ENCODE measurements around the gene PEX1. TPM values are rescaled to one million over a fixed set of nuclear protein-coding genes. Genes with fewer than 3 reads are reported as not detected.
"Not testable (repeated sequence)": the region's sequence is repeated elsewhere in the genome, so short reads cannot be mapped to it uniquely, and the experiment has no call there.

The PEX1 gene
- total RNA-seq: 10 to 100 TPM; 16.1 to 18.9 TPM

GRCh38 chr7:92528188-92528957 is at the start of gene PEX1, which contains the start of gene RBM48:
Gene PEX1, minus strand, starts transcription at chr7:92528520. Its CDS starts 85 bp downstream, at chr7:92528435.
Gene RBM48, plus strand, starts transcription at chr7:92528795. Its CDS starts 19 bp downstream, at chr7:92528814.
- ChIA-PET POLR2A (interaction anchor here (0.7 to 1.0 kb wide), 3 partner anchors 16 to 62 kb away, joined by 3 to 5 read pairs (median 3); partner anchors contain the start of gene FAM133B), CTCF (interaction anchor here (0.6 to 3.6 kb wide), 15 partner anchors 8 to 519 kb away, joined by 3 to 15 read pairs (median 4); partner anchors contain the start of gene GATAD1)
- Mint-ChIP-seq H3K27me3 (no peaks in the 10 kb centered on the region), H3K9me3 (no peaks in the 10 kb centered on the region), H3K4me3 (peak within 1 kb of the TSS; percentile 80), H3K27ac (peak within 1 kb of the TSS; percentile 94), H3K36me3 (ENCODE audit: low read depth) (peaks cover 26% of the 10 kb centered on the region), H3K4me1 (peaks cover 34% of the 10 kb centered on the region)
- DNase-seq: peak; percentile 97

GRCh38 chr7:92576296-92576695 is 48.0 kb upstream of the PEX1 start:
- Mint-ChIP-seq H3K9me3 (peaks cover 3% of the 10 kb centered on the region), H3K4me1 (peaks cover 5% of the 10 kb centered on the region), H3K4me3 (no peak overlapping the region), H3K36me3 (ENCODE audit: low read depth) (peaks cover 58% of the 10 kb centered on the region), H3K27ac (no peak overlapping the region), H3K27me3 (no peaks in the 10 kb centered on the region)
- CTCF ChIA-PET: interaction anchor here (1.0 to 1.2 kb wide), 2 partner anchors 9 to 20 kb away, joined by 3 read pairs; no protein-coding TSS in a partner anchor
- DNase-seq: no peak
- POLR2A ChIA-PET: no interaction called here

- H3K4me3 Mint-ChIP-seq: no peak overlapping the region
- no peak overlapping the region for H3K27ac Mint-ChIP-seq
- ChIA-PET POLR2A (no interaction called here), CTCF (interaction anchor here (0.9 kb wide), 1 partner anchor 9 kb away, joined by 6 read pairs; no protein-coding TSS in a partner anchor)
- peaks cover 36% of the 10 kb centered on the region for H3K36me3 Mint-ChIP-seq (ENCODE audit: low read depth)
- no peaks in the 10 kb centered on the region for H3K27me3 Mint-ChIP-seq
- H3K9me3 Mint-ChIP-seq: peaks cover under 1% of the 10 kb centered on the region
- DNase-seq: no peak
- peaks cover 2% of the 10 kb centered on the region for H3K4me1 Mint-ChIP-seq
Observed at GRCh38 chr7:92569137-92569536, 40.8 kb upstream of the PEX1 start.

GRCh38 chr7:92567460-92567859 is 39.1 kb upstream of the PEX1 start:
- POLR2A ChIA-PET: no interaction called here

GRCh38 chr7:92563345-92563744 is 35.0 kb upstream of the PEX1 start:
- Mint-ChIP-seq H3K4me1 (no peaks in the 10 kb centered on the region), H3K36me3 (ENCODE audit: low read depth) (peaks cover 38% of the 10 kb centered on the region), H3K27me3 (no peaks in the 10 kb centered on the region), H3K4me3 (no peak overlapping the region), H3K27ac (no peak overlapping the region), H3K9me3 (no peaks in the 10 kb centered on the region)
- POLR2A ChIA-PET: interaction anchor here (0.5 kb wide), 1 partner anchor 27 kb away, joined by 3 read pairs; the partner anchor contains the start of gene FAM133B
- DNase-seq: no peak
- CTCF ChIA-PET: interaction anchor here (0.5 to 4.1 kb wide), 6 partner anchors 9 to 46 kb away, joined by 3 to 15 read pairs (median 4); partner anchors contain the start of genes PEX1 and RBM48

More at GRCh38 chr7:92567460-92567859, 39.1 kb upstream of the PEX1 start:
- Mint-ChIP-seq H3K36me3 (ENCODE audit: low read depth) (peaks cover 39% of the 10 kb centered on the region), H3K9me3 (no peaks in the 10 kb centered on the region), H3K4me3 (no peak overlapping the region), H3K27ac (no peak overlapping the region), H3K27me3 (no peaks in the 10 kb centered on the region), H3K4me1 (no peaks in the 10 kb centered on the region)
- DNase-seq: no peak
- CTCF ChIA-PET: interaction anchor here (1.1 to 1.3 kb wide), 2 partner anchors 11 to 20 kb away, joined by 3 read pairs; no protein-coding TSS in a partner anchor

- CTCF ChIA-PET: no interaction called here
- Mint-ChIP-seq H3K27me3 (no peaks in the 10 kb centered on the region), H3K4me3 (no peak overlapping the region)
Observed at GRCh38 chr7:92560602-92561001, 32.3 kb upstream of the PEX1 start.

GRCh38 chr7:92557808-92558362 is 29.6 kb upstream of the PEX1 start:
- Mint-ChIP-seq H3K27ac (no peak overlapping the region), H3K36me3 (ENCODE audit: low read depth) (peaks cover 13% of the 10 kb centered on the region), H3K4me1 (no peaks in the 10 kb centered on the region), H3K4me3 (no peak overlapping the region), H3K27me3 (peaks cover 2% of the 10 kb centered on the region), H3K9me3 (no peaks in the 10 kb centered on the region)
- POLR2A ChIA-PET: no interaction called here
- CTCF ChIA-PET: interaction anchor here (0.6 to 1.5 kb wide), 4 partner anchors 9 to 166 kb away, joined by 3 to 5 read pairs (median 4); partner anchors contain the start of genes GATAD1 and RBM48
- no peak for DNase-seq

More at GRCh38 chr7:92560602-92561001, 32.3 kb upstream of the PEX1 start:
- Mint-ChIP-seq H3K36me3 (ENCODE audit: low read depth) (peaks cover 28% of the 10 kb centered on the region), H3K9me3 (no peaks in the 10 kb centered on the region), H3K27ac (no peak overlapping the region), H3K4me1 (no peaks in the 10 kb centered on the region)
- POLR2A ChIA-PET: no interaction called here
- DNase-seq: no peak

- CTCF ChIA-PET: interaction anchor here (1.0 to 1.2 kb wide), 2 partner anchors 19 to 111 kb away, joined by 3 read pairs; partner anchors contain the start of gene GATAD1
Observed at GRCh38 chr7:92557249-92557648, 28.9 kb upstream of the PEX1 start.

GRCh38 chr7:92550194-92550593 is 21.9 kb upstream of the PEX1 start:
- H3K4me3 Mint-ChIP-seq: no peak overlapping the region
- CTCF ChIA-PET: interaction anchor here (0.8 to 3.5 kb wide), 3 partner anchors 8 to 15 kb away, joined by 3 to 10 read pairs (median 5); no protein-coding TSS in a partner anchor
- no peaks in the 10 kb centered on the region for H3K36me3 Mint-ChIP-seq (ENCODE audit: low read depth)
- H3K27me3 Mint-ChIP-seq: peaks cover 4% of the 10 kb centered on the region
- H3K9me3 Mint-ChIP-seq: no peaks in the 10 kb centered on the region
- DNase-seq: no peak
- H3K27ac Mint-ChIP-seq: no peak overlapping the region
- POLR2A ChIA-PET: no interaction called here
- H3K4me1 Mint-ChIP-seq: no peaks in the 10 kb centered on the region

More at GRCh38 chr7:92557249-92557648, 28.9 kb upstream of the PEX1 start:
- Mint-ChIP-seq H3K36me3 (ENCODE audit: low read depth) (peaks cover 12% of the 10 kb centered on the region), H3K4me1 (no peaks in the 10 kb centered on the region), H3K4me3 (no peak overlapping the region), H3K9me3 (no peaks in the 10 kb centered on the region), H3K27ac (no peak overlapping the region), H3K27me3 (peaks cover 2% of the 10 kb centered on the region)
- POLR2A ChIA-PET: no interaction called here
- DNase-seq: no peak

- H3K36me3 Mint-ChIP-seq (ENCODE audit: low read depth): no peaks in the 10 kb centered on the region
- no peak overlapping the region for H3K4me3 Mint-ChIP-seq
- H3K27ac Mint-ChIP-seq: no peak overlapping the region
- DNase-seq: no peak
- CTCF ChIA-PET: interaction anchor here (0.5 to 3.5 kb wide), 4 partner anchors 9 to 576 kb away, joined by 3 to 10 read pairs (median 3); no protein-coding TSS in a partner anchor
- POLR2A ChIA-PET: no interaction called here
- H3K4me1 Mint-ChIP-seq: no peaks in the 10 kb centered on the region
- peaks cover 4% of the 10 kb centered on the region for H3K9me3 Mint-ChIP-seq
- H3K27me3 Mint-ChIP-seq: peaks cover 2% of the 10 kb centered on the region
Observed at GRCh38 chr7:92547579-92547978, 19.3 kb upstream of the PEX1 start.

- Mint-ChIP-seq H3K27ac (no peak overlapping the region), H3K4me1 (no peaks in the 10 kb centered on the region), H3K9me3 (peaks cover 6% of the 10 kb centered on the region), H3K36me3 (ENCODE audit: low read depth) (no peaks in the 10 kb centered on the region), H3K27me3 (peaks cover 2% of the 10 kb centered on the region), H3K4me3 (no peak overlapping the region)
- ChIA-PET CTCF (interaction anchor here (0.9 to 1.1 kb wide), 2 partner anchors 20 to 286 kb away, joined by 3 read pairs; no protein-coding TSS in a partner anchor), POLR2A (no interaction called here)
- no peak for DNase-seq
Observed at GRCh38 chr7:92546856-92547497, 18.7 kb upstream of the PEX1 start.

- DNase-seq; H3K4me3 Mint-ChIP-seq; POLR2A ChIA-PET; H3K27ac Mint-ChIP-seq; CTCF ChIA-PET; H3K4me1 Mint-ChIP-seq; H3K27me3 Mint-ChIP-seq; H3K36me3 Mint-ChIP-seq (ENCODE audit: low read depth): not testable (repeated sequence)
- peaks cover 11% of the 10 kb centered on the region for H3K9me3 Mint-ChIP-seq
Observed at GRCh38 chr7:92545116-92545515, 16.8 kb upstream of the PEX1 start.
